ENCODE data around the gene CSNK2B. TPM values are rescaled to one million over a fixed set of nuclear protein-coding genes. Genes with fewer than 3 reads are reported as not detected.

Gene CSNK2B
- total and polyA plus RNA-seq, 9 of the 15 experiments (the other 6 are each of a cell fraction or from before 2014, with no cell fraction given), result 120 to 1,126 (median 529) TPM

DNA sequence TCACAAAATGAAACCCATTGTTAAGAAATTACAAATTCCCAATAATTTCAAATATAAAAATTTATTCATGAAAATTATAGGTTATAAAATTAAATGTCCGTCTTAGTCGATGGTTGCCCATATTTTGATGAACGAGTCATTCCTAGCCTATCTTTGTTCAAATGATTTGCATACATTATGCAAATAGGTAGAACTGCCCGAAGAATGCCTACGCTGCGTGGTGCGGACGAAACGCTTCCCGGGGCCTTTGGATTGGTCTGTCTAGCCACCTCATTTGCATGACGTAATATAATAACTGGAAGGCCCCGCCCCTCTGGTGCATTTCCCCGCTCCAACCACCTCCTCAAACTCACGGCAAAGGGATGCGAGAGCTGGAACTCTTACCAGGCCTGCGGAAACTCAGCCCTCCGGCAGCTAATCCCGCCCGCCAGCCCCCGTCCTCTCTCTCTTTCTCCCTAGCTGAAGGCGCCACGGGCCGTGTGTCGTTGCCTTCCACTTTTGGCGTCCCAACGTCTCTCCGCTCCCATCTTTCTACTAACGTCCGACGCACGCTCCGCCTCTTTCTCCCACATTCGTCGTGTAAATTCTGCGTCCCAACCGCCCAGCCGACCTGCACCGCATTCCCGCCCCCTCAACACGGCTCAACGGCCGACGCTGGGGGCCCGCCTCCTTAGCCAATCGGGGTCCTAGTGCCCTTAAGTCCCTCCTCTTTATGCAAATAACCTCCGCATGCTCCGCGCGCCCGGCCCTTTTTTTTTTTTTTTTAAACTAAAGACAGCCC lies 45.9 kb upstream of the CSNK2B start (continued):
- peak; percentile 96 for TF ChIP-seq THAP12 (CRISPR knock-in tag; IDR thresholded peaks at IDR 0.05)
- TF ChIP-seq SAFB2 (IDR thresholded peaks at IDR 0.05; ENCODE audit: borderline replicate concordance, low read depth, low read length, severe bottlenecking), result no peak
- TF ChIP-seq, protein P1, sequence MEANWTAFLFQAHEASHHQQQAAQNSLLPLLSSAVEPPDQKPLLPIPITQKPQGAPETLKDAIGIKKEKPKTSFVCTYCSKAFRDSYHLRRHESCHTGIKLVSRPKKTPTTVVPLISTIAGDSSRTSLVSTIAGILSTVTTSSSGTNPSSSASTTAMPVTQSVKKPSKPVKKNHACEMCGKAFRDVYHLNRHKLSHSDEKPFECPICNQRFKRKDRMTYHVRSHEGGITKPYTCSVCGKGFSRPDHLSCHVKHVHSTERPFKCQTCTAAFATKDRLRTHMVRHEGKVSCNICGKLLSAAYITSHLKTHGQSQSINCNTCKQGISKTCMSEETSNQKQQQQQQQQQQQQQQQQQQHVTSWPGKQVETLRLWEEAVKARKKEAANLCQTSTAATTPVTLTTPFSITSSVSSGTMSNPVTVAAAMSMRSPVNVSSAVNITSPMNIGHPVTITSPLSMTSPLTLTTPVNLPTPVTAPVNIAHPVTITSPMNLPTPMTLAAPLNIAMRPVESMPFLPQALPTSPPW (CRISPR knock-in tag; IDR thresholded peaks at IDR 0.05), result no peak
- TF ChIP-seq KDM5B (IDR thresholded peaks at IDR 0.05; ENCODE audit: insufficient replicate concordance, low read depth, low read length), result peak; percentile 70
- TF ChIP-seq E4F1 (CRISPR knock-in tag; IDR thresholded peaks at IDR 0.05; ENCODE audit: borderline replicate concordance), result no peak
- TF ChIP-seq, protein P2, sequence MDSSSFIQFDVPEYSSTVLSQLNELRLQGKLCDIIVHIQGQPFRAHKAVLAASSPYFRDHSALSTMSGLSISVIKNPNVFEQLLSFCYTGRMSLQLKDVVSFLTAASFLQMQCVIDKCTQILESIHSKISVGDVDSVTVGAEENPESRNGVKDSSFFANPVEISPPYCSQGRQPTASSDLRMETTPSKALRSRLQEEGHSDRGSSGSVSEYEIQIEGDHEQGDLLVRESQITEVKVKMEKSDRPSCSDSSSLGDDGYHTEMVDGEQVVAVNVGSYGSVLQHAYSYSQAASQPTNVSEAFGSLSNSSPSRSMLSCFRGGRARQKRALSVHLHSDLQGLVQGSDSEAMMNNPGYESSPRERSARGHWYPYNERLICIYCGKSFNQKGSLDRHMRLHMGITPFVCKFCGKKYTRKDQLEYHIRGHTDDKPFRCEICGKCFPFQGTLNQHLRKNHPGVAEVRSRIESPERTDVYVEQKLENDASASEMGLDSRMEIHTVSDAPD (CRISPR knock-in tag; IDR thresholded peaks at IDR 0.05), result no peak
- TF ChIP-seq GTF2E2 (tag; IDR thresholded peaks at IDR 0.05), result peak; percentile 56; the same call in 1 of the 2 replicates
- TF ChIP-seq KAT2B (IDR thresholded peaks at IDR 0.05; ENCODE audit: low read depth, low read length), result no peak
- TF ChIP-seq POLR3G (IDR thresholded peaks at IDR 0.05; ENCODE audit: extremely low read depth, insufficient read length, insufficient replicate concordance), result no peak
- TF ChIP-seq RBM15 (IDR thresholded peaks at IDR 0.05; ENCODE audit: insufficient read depth, low read length), result no peak
- no peak for TF ChIP-seq HMBOX1 (IDR thresholded peaks at IDR 0.05)
- TF ChIP-seq DIDO1 (tag; IDR thresholded peaks at IDR 0.05; ENCODE audit: low read depth), result no peak; the same call in 1 of the 2 replicates
- TF ChIP-seq ZNF23 (CRISPR knock-in tag; IDR thresholded peaks at IDR 0.05), result 0 out of 2 replicates have a peak, but pooled peaks have one; percentile 13
- TF ChIP-seq, protein P3, sequence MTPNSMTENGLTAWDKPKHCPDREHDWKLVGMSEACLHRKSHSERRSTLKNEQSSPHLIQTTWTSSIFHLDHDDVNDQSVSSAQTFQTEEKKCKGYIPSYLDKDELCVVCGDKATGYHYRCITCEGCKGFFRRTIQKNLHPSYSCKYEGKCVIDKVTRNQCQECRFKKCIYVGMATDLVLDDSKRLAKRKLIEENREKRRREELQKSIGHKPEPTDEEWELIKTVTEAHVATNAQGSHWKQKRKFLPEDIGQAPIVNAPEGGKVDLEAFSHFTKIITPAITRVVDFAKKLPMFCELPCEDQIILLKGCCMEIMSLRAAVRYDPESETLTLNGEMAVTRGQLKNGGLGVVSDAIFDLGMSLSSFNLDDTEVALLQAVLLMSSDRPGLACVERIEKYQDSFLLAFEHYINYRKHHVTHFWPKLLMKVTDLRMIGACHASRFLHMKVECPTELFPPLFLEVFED (CRISPR knock-in tag; conservative IDR thresholded peaks at IDR 0.05), result peak; percentile 97
- peak; percentile 79; the same call in 1 of the 2 replicates for TF ChIP-seq LCOR (CRISPR knock-in tag; IDR thresholded peaks at IDR 0.05)
- peak; percentile 17; the same call in 1 of the 2 replicates for TF ChIP-seq BCOR (IDR thresholded peaks at IDR 0.05)
